ENCODE measurements around the gene ZNF716.
"Not testable (repeated sequence)": the region's sequence is repeated elsewhere in the genome, so short reads cannot be mapped to it uniquely, and the experiment has no call there.

The ZNF716 gene

GRCh38 chr7:57426629-57427003 lies 23.4 kb upstream of the ZNF716 start:
- no peak for DNase-seq

- DNase-seq: no peak
Measured at GRCh38 chr7:57427146-57427545, 22.8 kb upstream of the ZNF716 start.

- DNase-seq: no peak
Measured at GRCh38 chr7:57427594-57427993, 22.4 kb upstream of the ZNF716 start.

- no peak for DNase-seq
Measured at GRCh38 chr7:57432583-57432982, 17.4 kb upstream of the ZNF716 start.

GRCh38 chr7:57437581-57437980 lies 12.4 kb upstream of the ZNF716 start:
- DNase-seq: no peak

DNA sequence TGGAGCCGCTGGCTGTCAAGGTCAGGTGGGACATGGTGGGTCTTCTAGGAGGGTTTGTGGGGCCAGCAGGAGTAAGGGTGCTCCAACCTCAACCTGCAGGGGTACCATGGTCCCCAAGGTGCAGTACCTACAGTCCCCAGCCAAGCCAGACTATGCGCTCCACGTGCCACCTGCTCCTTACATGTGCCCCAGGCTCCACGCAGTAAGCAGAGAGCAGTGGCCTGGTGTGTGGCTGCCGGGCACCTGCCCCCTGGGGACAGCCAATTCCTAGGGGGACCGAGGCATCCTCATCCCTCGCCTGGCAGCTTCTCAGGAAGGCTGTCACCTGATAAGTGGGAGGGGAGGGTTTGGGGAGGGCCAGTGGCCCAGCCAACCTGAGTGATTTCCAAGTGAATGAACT lies 11.7 kb upstream of the ZNF716 start:
- DNase-seq: no peak

DNA sequence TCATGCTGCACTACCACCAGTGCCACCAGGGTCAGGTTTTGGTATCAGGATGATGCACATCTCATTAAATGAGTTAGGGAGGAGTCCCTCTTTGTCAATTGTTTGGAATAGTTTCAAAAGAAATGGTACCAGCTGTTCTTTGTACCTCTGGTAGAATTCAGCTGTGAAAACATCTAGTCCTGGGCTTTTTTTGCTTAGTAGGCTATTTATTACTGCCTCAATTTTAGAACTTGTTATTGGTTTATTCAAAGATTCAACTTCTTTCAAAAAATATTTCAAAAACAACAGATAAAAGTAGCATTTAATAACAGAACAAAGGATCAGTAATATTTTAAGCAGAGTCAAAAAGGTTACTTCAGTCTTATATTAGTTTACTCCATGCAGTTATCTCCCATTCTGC lies 6.4 kb upstream of the ZNF716 start:
- no peak for DNase-seq

GRCh38 chr7:57469186-57469828 lies 19.3 kb downstream of the ZNF716 start:
- DNase-seq: not testable (repeated sequence)

DNA sequence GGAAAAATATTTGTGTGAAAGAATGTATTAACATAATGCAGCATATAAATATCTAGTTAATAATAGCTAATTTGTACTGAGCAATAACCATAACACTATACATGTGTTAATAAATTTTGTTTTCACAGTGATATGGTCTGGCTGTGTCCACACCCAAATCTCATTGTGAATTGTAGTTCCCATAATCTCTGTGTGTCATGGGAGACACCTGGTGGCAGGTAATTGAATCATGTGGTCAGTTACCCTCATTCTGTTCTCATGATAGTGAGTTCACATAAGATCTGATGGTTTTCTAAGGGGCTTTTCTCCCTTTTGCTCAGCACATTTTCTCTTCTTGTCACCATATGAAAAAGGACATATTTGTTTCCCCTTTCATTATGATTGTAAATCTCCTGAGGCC lies 30.3 kb downstream of the ZNF716 start:
- not testable (repeated sequence) for DNase-seq

DNA sequence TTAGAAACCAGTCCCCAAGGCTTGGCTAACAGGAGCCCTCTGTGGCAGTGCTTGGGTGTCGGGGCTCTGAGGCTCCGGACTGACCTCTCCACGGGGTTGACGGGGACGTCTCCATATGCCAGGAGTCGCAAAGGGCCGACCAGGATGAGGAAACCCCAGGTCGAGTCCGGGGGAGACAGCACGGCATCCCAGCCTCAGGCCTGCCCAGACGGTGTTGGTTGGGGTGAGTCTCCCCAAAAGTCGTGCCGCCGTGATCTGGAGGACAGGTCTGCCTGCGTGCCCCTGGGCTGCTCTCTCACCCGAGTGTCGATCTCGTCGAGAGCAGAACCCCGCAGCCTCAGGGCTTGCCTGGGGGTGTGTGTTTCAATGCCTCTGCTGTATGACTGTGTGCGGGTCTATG lies 35.0 kb downstream of the ZNF716 start:
- not testable (repeated sequence) for DNase-seq

DNA sequence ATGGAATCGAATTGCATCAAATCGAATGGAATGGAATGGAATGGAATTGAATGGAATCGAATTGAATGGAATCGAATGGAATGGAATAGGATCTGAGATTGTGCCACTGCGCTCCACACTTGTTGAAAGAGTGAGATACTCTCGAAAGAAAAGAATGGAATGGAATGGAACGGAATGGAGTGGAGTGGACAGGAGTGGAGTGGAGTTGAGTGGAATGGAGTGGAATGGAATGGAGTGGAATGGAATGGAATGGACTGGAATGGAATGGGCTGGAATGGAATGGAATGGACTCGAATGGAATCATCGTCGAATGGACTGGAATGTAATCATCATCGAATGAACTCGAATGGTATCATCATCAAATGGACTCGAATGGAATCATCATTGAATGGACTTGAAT lies 38.0 kb downstream of the ZNF716 start:
- no peak for DNase-seq

- not testable (repeated sequence) for DNase-seq
Measured at GRCh38 chr7:57495111-57495510, 45.1 kb downstream of the ZNF716 start.

GRCh38 chr7:57496395-57496794 lies 46.4 kb downstream of the ZNF716 start:
- DNase-seq: no peak

DNA sequence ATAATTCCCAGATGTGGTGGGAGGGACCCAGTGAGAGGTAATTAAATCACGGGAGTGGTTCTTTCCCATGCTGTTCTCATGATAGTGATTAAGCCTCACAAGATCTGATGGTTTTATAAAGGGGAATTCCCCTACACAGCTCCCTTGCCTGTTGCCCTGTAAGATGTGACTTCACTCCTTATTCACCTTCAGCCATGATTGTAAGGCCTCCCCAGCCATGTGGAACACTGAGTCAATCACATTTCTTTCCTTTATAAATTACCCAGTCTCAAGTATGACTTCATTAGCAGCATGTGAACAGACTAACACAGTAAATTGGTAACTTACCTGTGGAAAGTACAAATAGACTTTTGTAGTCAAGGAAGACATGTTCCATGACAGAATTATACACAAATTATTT lies 55.2 kb downstream of the ZNF716 start:
- DNase-seq: no peak
